RWPE2 (cell line): ENCODE measurements around the gene EDC3.
"Not testable (repeated sequence)": the region's sequence is repeated elsewhere in the genome, so short reads cannot be mapped to it uniquely, and the experiment has no call there.

Source experiments
- ATAC-seq: fragments of 200-7000 bp; cut with Tn5 transposase; 3 replicates; pipeline ENCODE4 v1.9.1; 2021; ENCODE audit warnings: low read depth
- DNase-seq: peaks from one replicate; pipeline ENCODE4 v3.0.0-alpha.2; 2020; ENCODE audit warnings: low spot score
- H3K27ac ChIP-seq: fragments of 450-650 bp; 2 replicates; pipeline ENCODE4 v1.5.1; 2017; ENCODE audit warnings: mild to moderate bottlenecking; ENCODE audit not compliant: poor library complexity, severe bottlenecking
- H3K27me3 ChIP-seq: fragments of 250-450 bp; sonication (Bioruptor Pico); 2 replicates; pipeline ENCODE4 v1.5.1; 2021; ENCODE audit warnings: mild to moderate bottlenecking, moderate library complexity; ENCODE audit not compliant: insufficient read depth, poor library complexity, severe bottlenecking
- H3K36me3 ChIP-seq: fragments of 250-450 bp; sonication (Bioruptor Pico); 2 replicates; pipeline ENCODE4 v1.5.1; 2020; ENCODE audit warnings: low read depth, mild to moderate bottlenecking, moderate library complexity
- H3K4me1 ChIP-seq: fragments of 250-450 bp; sonication (Bioruptor Pico); 2 replicates; pipeline ENCODE4 v1.5.1; 2021; ENCODE audit warnings: mild to moderate bottlenecking, moderate library complexity; ENCODE audit not compliant: insufficient read depth, poor library complexity, severe bottlenecking
- H3K4me3 ChIP-seq: fragments of 250-450 bp; sonication (Bioruptor Pico); 2 replicates; pipeline ENCODE4 v1.5.1; 2021; ENCODE audit warnings: mild to moderate bottlenecking, moderate library complexity; ENCODE audit not compliant: severe bottlenecking
- H3K9me3 ChIP-seq: fragments of 250-450 bp; sonication (Bioruptor Pico); 2 replicates; pipeline ENCODE4 v1.5.1; 2021; ENCODE audit warnings: mild to moderate bottlenecking, moderate library complexity; ENCODE audit not compliant: severe bottlenecking
- CTCF ChIP-seq: fragments of 450-650 bp; IDR thresholded peaks from one replicate; pipeline ENCODE4 v1.5.1; 2017; ENCODE audit warnings: mild to moderate bottlenecking, moderate library complexity; ENCODE audit not compliant: poor library complexity, severe bottlenecking

EDC3 gene, protein sequence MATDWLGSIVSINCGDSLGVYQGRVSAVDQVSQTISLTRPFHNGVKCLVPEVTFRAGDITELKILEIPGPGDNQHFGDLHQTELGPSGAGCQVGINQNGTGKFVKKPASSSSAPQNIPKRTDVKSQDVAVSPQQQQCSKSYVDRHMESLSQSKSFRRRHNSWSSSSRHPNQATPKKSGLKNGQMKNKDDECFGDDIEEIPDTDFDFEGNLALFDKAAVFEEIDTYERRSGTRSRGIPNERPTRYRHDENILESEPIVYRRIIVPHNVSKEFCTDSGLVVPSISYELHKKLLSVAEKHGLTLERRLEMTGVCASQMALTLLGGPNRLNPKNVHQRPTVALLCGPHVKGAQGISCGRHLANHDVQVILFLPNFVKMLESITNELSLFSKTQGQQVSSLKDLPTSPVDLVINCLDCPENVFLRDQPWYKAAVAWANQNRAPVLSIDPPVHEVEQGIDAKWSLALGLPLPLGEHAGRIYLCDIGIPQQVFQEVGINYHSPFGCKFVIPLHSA

DNA sequence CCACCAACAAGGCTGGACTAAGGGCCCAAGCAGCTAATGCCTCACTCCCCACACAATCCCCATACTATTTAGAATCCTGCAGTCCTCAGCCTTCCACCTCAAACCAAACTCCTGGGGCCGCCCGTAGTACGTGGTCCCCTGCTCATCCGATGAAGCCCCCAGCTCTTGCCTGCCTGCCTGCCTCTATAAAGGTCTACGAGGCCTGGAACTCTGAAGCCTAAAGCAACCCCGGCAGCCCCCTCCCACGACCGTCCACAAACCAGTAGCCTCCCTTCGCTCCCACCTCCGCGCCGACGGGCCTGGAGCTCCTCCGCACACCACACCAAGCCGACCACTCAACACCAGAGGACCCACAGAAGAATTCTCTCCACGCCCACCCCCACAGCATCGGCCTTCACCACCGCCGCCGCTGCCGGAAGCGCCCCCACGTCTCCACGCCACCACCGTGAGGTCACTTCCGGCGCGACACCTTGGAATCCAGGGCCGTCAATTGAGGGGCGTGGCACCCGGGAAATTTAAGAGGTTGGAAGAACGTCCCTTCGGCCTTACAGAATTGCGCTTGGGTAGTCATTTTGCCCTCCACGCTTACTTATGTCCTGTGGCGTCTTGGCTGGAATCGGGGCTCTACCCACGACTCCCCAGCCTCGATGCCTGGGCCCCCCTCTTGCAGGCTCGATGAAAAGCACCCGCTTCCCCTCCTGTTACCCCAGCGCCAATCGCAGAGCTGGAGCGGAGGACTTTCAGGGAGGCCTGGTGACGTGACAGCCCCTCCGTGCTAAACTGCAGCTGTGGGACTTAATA lies at the start of gene EDC3:
TSS of gene EDC3 (minus strand) at position 428 of the 801 bp plus-strand sequence. CDS start 20,900 bp downstream, outside the sequence.
- peaks cover 4% of the 10 kb centered on the region for H3K4me1 ChIP-seq
- ATAC-seq (peak; percentile 91), DNase-seq (peak; percentile 94)
- peaks cover 4% of the 10 kb centered on the region; the same call in 1 of the 2 replicates for H3K36me3 ChIP-seq
- no peaks in the 10 kb centered on the region for H3K9me3 ChIP-seq
- peak within 1 kb of the TSS; percentile 29 for H3K27ac ChIP-seq
- no peak for TF ChIP-seq CTCF
- H3K4me3 ChIP-seq = peak within 1 kb of the TSS; percentile 89
- H3K27me3 ChIP-seq = no peaks in the 10 kb centered on the region

DNA sequence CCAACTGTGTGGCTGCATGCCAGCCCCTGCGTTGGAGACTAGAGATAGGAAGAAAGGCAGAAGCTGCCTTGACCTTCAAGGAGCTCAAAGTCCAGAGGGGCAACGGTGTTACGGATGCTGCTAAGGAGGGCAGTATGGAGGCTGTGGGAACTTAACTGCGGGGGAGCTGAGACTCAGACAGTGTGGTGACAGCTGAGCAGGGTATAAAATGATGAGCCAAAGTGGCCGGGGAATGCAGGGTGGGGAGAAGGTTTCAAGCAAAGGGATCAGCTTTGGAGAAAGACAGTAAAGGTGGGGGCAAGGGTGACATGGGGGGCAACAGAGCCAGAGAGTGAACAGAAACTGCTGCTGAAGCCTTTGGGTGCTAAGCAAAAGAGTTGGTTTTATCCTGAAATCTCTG lies 46.6 kb upstream of the EDC3 start:
- Histone ChIP-seq H3K4me1 (no peaks in the 10 kb centered on the region), H3K27me3 (no peaks in the 10 kb centered on the region), H3K27ac (no peak overlapping the region), H3K36me3 (no peaks in the 10 kb centered on the region), H3K9me3 (no peaks in the 10 kb centered on the region), H3K4me3 (no peak overlapping the region)
- TF ChIP-seq CTCF = no peak
- DNase-seq = no peak
- no peak for ATAC-seq

DNA sequence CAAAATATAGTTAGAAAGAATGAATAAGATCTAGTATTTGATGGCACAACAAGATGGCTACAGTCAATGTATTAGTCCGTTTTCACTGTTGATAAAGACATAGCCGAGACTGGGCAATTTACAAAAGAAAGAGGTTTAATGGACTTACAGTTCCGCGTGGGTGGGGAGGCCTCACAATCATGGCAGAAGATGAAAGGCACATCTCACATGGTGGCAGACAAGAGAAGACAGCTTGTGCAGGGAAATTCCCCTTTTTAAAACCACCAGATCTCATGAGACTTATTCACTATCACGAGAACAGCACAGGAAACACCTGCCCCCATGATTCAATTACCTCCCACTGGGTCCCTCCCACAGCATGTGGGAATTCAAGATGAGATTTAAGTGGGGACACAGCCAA lies 42.4 kb upstream of the EDC3 start:
- H3K9me3 ChIP-seq, H3K27ac ChIP-seq, ATAC-seq, DNase-seq, H3K27me3 ChIP-seq, H3K4me1 ChIP-seq, H3K36me3 ChIP-seq, H3K4me3 ChIP-seq: not testable (repeated sequence)

DNA sequence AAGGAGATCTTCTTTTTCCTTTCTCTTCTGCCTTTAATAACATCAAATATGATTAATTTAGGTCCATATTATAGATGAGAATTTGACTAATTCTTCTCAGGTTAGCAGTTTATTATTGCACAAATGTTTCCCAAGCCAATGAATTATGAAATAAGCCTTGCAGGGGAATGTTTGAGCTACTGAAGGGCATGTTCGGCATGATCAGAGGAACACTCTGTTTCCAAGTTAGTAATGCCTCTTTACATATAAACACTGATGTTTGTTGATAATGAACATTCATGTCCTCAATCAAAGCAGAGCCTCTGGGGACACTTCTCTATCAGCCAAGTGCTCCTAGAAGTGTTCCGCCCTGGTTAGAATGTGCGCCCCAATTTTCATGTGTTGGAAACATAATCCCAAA lies 39.5 kb upstream of the EDC3 start:
- H3K9me3 ChIP-seq = no peaks in the 10 kb centered on the region
- H3K27me3 ChIP-seq = no peaks in the 10 kb centered on the region
- no peaks in the 10 kb centered on the region for H3K4me1 ChIP-seq
- TF ChIP-seq CTCF = no peak
- DNase-seq (no peak), ATAC-seq (no peak)
- H3K36me3 ChIP-seq = no peaks in the 10 kb centered on the region
- H3K4me3 ChIP-seq = no peak overlapping the region
- no peak overlapping the region for H3K27ac ChIP-seq

- H3K27me3 ChIP-seq = peaks cover 1% of the 10 kb centered on the region
- H3K4me3 ChIP-seq = no peak overlapping the region
- no peaks in the 10 kb centered on the region for H3K4me1 ChIP-seq
- H3K36me3 ChIP-seq = no peaks in the 10 kb centered on the region
- DNase-seq (no peak), ATAC-seq (no peak)
- no peaks in the 10 kb centered on the region for H3K9me3 ChIP-seq
- TF ChIP-seq CTCF = no peak
- H3K27ac ChIP-seq = no peak overlapping the region
These were observed 37.4 kb upstream of the EDC3 start for GRCh38 chr15:74733269-74733668.
